Measurements from ENCODE around the gene DACH1. TPM values are rescaled to one million over a fixed set of nuclear protein-coding genes. Genes with fewer than 3 reads are reported as not detected.

DACH1 gene
- total and polyA plus RNA-seq, 2 donors from 2014 or later = 5.3 to 10.4 TPM

DNA sequence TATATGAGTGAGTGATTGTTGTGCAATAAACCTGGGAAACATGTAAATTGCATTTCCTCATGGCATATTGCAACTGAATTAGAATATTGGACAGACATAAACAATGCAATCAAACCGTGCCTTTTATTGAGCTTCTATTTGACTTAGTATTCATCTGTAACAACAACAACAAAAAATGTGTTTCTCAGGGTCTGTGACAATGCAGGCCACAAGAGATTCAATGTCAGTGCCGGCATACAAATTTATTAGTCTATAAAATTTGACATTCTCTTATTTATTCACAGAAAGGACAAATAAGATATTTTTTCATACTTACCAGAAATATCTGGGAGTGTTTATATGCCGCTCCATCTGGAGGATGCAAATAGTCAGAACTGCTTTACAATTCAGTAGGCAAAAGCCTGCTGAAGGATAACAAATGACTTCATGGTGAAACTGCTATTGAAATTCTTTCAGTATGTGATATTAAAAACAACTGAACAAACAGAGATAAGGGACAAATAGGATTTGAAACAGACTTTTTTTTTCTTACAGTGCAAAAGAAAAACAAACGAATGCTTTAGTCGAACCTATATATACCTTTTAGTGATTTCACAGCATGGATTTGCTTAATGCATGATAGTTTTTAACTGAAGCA, 77.2 kb downstream of the DACH1 start:
- FAIRE-seq = no peak
- peaks cover 0 to 2% (median 0%) of the 10 kb centered on the region in 3 donors for H3K4me1 ChIP-seq (ENCODE audit: control insufficient read depth in 2 of 3, insufficient read depth in 2 of 3, low read depth in 1 of 3, low read length in 3 of 3)
- peak in 2 of 5 donors; percentile 47 to 70 for DNase-seq
- no peak overlapping the region for H3K9ac ChIP-seq (ENCODE audit: low read length in 3 of 3)
- TF ChIP-seq, protein P1, sequence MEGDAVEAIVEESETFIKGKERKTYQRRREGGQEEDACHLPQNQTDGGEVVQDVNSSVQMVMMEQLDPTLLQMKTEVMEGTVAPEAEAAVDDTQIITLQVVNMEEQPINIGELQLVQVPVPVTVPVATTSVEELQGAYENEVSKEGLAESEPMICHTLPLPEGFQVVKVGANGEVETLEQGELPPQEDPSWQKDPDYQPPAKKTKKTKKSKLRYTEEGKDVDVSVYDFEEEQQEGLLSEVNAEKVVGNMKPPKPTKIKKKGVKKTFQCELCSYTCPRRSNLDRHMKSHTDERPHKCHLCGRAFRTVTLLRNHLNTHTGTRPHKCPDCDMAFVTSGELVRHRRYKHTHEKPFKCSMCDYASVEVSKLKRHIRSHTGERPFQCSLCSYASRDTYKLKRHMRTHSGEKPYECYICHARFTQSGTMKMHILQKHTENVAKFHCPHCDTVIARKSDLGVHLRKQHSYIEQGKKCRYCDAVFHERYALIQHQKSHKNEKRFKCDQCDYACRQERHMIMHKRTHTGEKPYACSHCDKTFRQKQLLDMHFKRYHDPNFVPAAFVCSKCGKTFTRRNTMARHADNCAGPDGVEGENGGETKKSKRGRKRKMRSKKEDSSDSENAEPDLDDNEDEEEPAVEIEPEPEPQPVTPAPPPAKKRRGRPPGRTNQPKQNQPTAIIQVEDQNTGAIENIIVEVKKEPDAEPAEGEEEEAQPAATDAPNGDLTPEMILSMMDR (IDR thresholded peaks at IDR 0.05; ENCODE audit: borderline replicate concordance, extremely low read depth, insufficient read depth) = no peak
- no peaks in the 10 kb centered on the region for H3K9me3 ChIP-seq (ENCODE audit: control insufficient read depth in 2 of 3, insufficient read depth in 1 of 3, low read length in 3 of 3)
- no peaks in the 10 kb centered on the region for H3K36me3 ChIP-seq (ENCODE audit: control insufficient read depth in 2 of 3, insufficient read depth in 3 of 3, low read length in 3 of 3)
- no peak overlapping the region for H3K27ac ChIP-seq (ENCODE audit: low read depth in 2 of 2, low read length in 2 of 2)
- intact Hi-C loops (cut with DNase I) = no loop called here
- H3K4me3 ChIP-seq (ENCODE audit: low read length in 3 of 3) = no peak overlapping the region
- H3K27me3 ChIP-seq (ENCODE audit: control insufficient read depth, insufficient read depth, low read length) = no peaks in the 10 kb centered on the region

DNA sequence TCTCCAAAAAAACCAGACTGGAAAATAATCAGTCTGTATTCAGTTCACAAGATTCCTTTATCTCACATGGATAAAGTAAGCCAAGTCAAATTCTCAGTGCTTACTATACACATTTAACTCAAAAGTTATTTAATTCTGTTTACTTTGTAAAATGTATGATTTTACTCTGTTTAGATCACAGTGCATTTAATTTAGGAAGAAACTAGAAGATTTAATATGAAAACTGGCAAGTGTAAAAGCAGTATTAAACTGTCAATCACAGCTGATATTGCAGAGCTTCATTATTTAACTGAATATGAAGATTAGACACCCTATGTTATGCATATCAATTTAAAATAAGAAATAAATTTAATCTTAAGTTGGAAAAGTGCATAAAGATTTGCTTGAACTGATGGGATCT, 78.0 kb downstream of the DACH1 start:
- intact Hi-C loops (cut with DNase I) = no loop called here
- no peak overlapping the region for H3K4me3 ChIP-seq (ENCODE audit: low read length in 3 of 3)

DNA sequence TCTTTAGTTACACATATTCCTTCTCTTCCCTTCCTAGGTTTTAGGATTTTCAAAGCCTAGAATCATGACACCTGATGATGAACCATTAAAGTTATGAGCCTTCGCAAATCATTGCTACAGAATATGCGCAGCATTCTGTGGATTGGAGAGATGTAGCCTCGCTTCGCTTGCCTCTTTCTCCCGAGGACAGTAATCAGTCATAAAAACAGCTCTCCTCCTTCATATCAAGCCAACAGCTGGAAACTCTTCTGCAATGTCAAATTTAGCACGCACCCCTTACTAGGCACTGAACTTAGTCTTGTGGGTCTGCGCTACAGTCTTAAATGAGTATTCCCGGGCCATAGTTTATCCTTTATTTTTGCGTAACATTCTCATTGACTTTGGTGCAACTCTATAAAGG, 79.6 kb downstream of the DACH1 start:
- TF ChIP-seq, protein P1 (IDR thresholded peaks at IDR 0.05; ENCODE audit: borderline replicate concordance, extremely low read depth, insufficient read depth) = no peak
- no peaks in the 10 kb centered on the region for H3K9me3 ChIP-seq (ENCODE audit: control insufficient read depth in 2 of 3, insufficient read depth in 1 of 3, low read length in 3 of 3)
- intact Hi-C loops (cut with DNase I) = no loop called here
- no peak for DNase-seq
- H3K27me3 ChIP-seq (ENCODE audit: control insufficient read depth, insufficient read depth, low read length) = no peaks in the 10 kb centered on the region
- H3K9ac ChIP-seq (ENCODE audit: low read length in 3 of 3) = no peak overlapping the region
- FAIRE-seq = no peak
- no peak overlapping the region for H3K4me3 ChIP-seq (ENCODE audit: low read length in 3 of 3)
- H3K27ac ChIP-seq (ENCODE audit: low read depth in 2 of 2, low read length in 2 of 2) = no peak overlapping the region
- peaks cover 0 to 2% (median 0%) of the 10 kb centered on the region in 3 donors for H3K4me1 ChIP-seq (ENCODE audit: control insufficient read depth in 2 of 3, insufficient read depth in 2 of 3, low read depth in 1 of 3, low read length in 3 of 3)
- H3K36me3 ChIP-seq (ENCODE audit: control insufficient read depth in 2 of 3, insufficient read depth in 3 of 3, low read length in 3 of 3) = no peaks in the 10 kb centered on the region

More for the DNA sequence above, 78.0 kb downstream of the DACH1 start:
- DNase-seq = no peak
- Histone ChIP-seq H3K27ac (ENCODE audit: low read depth in 2 of 2, low read length in 2 of 2) (no peak overlapping the region), H3K9me3 (ENCODE audit: control insufficient read depth in 2 of 3, insufficient read depth in 1 of 3, low read length in 3 of 3) (no peaks in the 10 kb centered on the region), H3K27me3 (ENCODE audit: control insufficient read depth, insufficient read depth, low read length) (no peaks in the 10 kb centered on the region), H3K9ac (ENCODE audit: low read length in 3 of 3) (no peak overlapping the region), H3K36me3 (ENCODE audit: control insufficient read depth in 2 of 3, insufficient read depth in 3 of 3, low read length in 3 of 3) (no peaks in the 10 kb centered on the region), H3K4me1 (ENCODE audit: control insufficient read depth in 2 of 3, insufficient read depth in 2 of 3, low read depth in 1 of 3, low read length in 3 of 3) (peaks cover 0 to 2% (median 0%) of the 10 kb centered on the region in 3 donors)
- FAIRE-seq = no peak
- TF ChIP-seq, protein P1 (IDR thresholded peaks at IDR 0.05; ENCODE audit: borderline replicate concordance, extremely low read depth, insufficient read depth) = no peak
